GM21723 (cell line): ENCODE measurements around the gene RPL36.
"Not testable (repeated sequence)": the region's sequence is repeated elsewhere in the genome, so short reads cannot be mapped to it uniquely, and the experiment has no call there.

ENCODE experiments used
- ATAC-seq: cut with Tn5 transposase; IDR thresholded peaks from one replicate; pipeline ENCODE4 v1.9.1; 2021; ENCODE audit warnings: mild to moderate bottlenecking, moderate library complexity; ENCODE audit not compliant: unreplicated experiment

RPL36 gene

GRCh38 chr19:5703819-5704818 lies 14.0 kb downstream of the RPL36 start:
- ATAC-seq: no peak

DNA sequence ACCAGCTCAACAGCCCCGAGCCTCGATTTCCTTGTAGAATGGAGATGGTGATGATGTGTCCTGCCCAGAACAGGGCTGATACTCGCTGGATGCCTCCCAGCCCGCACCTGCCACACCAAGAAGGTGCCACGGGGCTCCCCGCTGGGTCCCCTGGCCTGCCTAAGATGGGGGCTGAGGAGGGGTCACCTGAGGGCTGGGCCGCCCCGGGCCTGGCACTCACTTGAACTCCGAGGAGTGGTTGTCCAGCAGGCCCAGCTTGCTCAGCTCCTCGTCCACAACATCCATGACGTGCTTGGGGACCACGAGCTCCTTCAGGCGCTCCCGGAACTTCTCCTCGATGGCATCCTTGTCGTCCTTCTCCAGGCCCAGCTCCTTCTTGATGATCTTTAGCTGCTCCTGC lies 15.5 kb downstream of the RPL36 start:
- ATAC-seq: no peak

DNA sequence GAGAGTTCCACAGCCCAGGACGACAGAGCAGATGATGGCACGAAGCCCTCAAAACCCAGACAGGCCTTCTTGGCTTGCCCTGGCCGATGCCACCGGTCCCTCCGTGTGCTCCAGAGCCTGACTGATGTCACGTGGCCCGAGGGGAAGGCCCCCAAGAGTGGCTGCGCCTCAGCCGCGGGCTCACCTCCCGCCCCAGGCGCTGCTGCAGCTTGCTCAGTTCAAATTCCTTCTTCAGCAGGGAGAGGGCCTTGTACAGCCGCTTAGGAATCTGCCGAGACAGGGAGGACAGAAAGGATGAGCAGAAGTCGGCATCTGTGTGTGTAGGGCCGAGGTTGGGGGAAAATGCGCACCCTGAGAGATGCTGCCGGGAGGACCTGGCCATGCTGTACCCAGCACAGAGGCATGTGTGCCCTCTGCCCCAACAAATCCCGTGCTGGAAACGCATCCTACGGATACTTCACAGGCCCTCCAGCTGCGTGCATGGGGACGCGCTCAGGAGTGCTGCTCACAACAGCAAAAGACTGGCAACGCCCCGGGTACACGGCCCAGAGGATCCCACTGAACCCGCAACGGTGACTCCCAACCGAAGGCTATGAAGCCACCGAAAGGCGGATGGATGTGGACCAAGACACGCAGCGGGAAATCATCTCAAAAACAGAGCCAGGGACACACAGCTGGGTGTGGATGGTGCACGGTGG lies 16.9 kb downstream of the RPL36 start:
- no peak for ATAC-seq

- no peak for ATAC-seq
These were observed 17.8 kb downstream of the RPL36 start for GRCh38 chr19:5707576-5708575.

GRCh38 chr19:5711025-5711424 lies 20.9 kb downstream of the RPL36 start:
- no peak for ATAC-seq

- ATAC-seq: no peak
These were observed 21.6 kb downstream of the RPL36 start for GRCh38 chr19:5711713-5712161.

- no peak for ATAC-seq
These were observed 23.1 kb downstream of the RPL36 start for GRCh38 chr19:5713228-5713627.

- ATAC-seq: no peak
These were observed 24.7 kb downstream of the RPL36 start for GRCh38 chr19:5714816-5715215.

DNA sequence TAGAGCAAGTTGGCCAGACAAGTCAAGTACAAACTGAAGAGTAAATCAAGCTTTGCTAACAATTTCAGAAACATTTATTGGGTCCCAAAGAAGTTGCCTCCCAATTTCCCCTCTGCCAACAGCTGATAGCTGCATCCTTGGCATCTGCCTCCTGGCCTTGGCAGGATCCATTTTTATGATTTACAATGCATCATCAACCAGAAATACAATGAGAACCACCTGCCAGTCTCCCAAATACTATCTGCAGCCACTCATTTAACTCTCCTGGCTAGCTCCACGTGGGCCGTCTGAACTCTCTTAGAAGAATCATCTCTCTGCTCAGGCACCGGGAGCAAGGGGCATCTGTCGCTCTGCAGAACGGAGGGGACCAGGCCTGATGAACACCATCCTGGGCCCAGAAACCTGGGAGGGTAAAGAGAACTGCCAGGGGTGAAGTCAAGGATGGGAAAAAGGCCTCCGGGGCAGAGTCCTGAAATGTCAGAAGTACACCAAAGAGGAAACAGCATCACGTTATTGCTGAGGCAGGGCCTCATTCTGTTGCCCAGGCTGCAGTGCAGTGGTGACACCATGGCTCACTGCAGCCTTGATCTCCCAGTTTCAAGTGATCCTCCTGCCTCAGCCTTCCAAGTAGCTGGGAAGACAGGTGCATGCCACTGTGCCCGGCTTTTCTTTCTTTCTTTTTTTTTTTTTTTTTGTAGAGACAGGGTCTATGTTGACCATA lies 27.3 kb downstream of the RPL36 start:
- no peak for ATAC-seq

DNA sequence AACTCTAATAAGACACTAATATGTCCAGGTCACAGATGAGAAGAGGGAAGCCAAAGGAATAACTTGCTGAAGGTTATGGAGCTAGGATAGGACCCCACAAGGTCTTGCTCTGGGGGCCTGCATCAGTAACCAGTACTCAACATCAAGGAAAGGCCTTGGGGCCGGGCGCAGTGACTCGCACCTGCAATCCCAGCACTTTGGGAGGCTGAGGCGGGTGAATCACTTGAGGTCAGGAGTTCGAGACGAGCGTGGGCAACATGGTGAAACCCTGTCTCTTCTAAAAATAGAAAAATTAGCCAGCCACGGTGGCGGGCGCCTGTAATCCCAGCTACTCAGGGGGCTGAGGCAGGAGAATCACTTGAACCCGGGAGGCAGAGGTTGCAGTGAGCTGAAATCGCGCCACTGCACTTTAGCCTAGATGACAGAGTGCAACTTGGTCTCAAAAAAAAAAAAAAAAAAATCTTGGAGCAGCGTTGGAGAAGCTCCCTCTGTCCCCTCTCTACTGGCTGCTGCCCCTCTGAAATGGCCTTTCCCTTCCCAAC lies 28.0 kb downstream of the RPL36 start:
- ATAC-seq: no peak

- no peak for ATAC-seq
These were observed 28.6 kb downstream of the RPL36 start for GRCh38 chr19:5718579-5719273.

- ATAC-seq: peak; percentile 9
These were observed 29.3 kb downstream of the RPL36 start for GRCh38 chr19:5719274-5719960.

DNA sequence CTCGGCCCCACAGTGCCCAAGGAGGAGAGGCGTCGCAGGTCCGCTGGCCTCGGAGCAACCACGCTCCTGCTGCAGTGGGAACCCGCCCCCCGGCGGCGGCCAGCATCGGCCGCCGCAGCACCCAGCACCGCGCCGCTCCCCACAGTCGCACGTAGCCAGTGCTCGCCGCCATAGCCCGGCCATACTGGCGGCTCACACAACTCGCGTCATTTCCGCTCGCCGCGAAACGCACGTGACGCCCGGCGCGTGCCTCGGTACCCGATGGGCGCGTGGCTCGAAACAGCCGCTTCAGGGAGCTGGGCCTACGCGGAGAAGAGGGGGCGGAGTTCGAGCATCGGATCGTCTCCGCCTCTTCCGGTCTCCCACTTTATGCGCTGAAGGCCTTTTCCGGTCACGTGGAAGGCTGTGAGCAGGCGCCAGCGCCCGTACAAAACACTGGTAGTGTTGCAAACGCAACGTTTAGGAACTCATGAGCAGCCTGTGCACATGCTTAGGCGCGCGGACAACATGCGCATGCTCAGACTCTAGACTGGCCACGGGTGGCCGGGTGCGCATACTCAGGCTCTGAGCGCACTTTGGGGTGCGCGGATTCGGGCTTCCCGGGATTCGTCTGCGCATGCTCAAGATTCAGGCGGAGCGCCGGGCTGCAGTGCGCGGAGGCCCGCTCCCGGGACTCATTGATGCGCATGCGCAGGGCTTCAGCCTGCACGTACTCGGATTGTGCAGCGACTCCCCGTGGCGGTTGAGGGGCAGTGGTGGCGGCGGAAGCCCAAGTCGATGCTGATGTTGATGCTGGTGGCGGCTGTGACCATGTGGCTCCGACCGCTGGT lies 30.1 kb downstream of the RPL36 start, which contains the start of the genes CATSPERD and LONP1:
Gene CATSPERD, plus strand, starts transcription at position 677 of the 830 bp plus-strand sequence. Its CDS starts 101 bp downstream, at position 778.
Gene LONP1, minus strand, starts transcription at position 186 of the 830 bp plus-strand sequence. Its CDS starts 14 bp downstream, at position 172.
- ATAC-seq: peak; percentile 85

GRCh38 chr19:5727453-5728050 lies 37.5 kb downstream of the RPL36 start:
- ATAC-seq: no peak

DNA sequence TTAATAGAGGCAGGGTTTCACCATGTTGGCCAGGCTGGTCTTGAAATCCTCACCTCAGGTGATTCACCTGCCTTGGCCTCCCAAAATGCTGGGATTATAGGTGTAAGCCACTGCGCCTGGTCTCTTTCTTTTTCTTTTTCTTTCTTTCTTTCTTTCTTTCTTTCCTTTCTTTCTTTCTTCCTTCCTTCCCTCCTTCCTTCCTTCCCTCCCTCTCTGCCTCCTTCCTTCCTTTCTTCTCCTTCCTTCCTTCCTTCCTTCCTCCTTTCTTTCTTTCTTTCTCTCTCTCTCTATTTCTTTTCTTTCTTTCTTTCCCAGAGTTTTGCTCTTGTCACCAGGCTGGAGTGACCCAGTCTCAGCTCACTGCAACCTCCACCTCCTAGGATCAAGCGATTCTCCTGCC lies 43.1 kb downstream of the RPL36 start:
- ATAC-seq: not testable (repeated sequence)

GRCh38 chr19:5738423-5738822 lies 48.3 kb downstream of the RPL36 start:
- ATAC-seq: no peak
